Testis (tissue), 3 donors: ENCODE results near the gene GPX5. TPM values are rescaled to one million over a fixed set of nuclear protein-coding genes. Genes with fewer than 3 reads are reported as not detected.
"Not testable (repeated sequence)": the region's sequence is repeated elsewhere in the genome, so short reads cannot be mapped to it uniquely, and the experiment has no call there.

ENCODE experiments used
- DNase-seq: peaks from one replicate; pipeline ENCODE4 v3.0.0-alpha.2; 2019
- H3K27ac ChIP-seq, 2 donors: fragments of 200-600 bp; sonication (generic); one replicate each; pipeline ENCODE4 v1.5.1; 2019
- H3K27me3 ChIP-seq: fragments of 200-600 bp; sonication (generic); one replicate; pipeline ENCODE4 v1.5.1; 2019
- H3K36me3 ChIP-seq: fragments of 200-600 bp; sonication (generic); one replicate; pipeline ENCODE4 v1.5.1; 2017; ENCODE audit warnings: low read depth; ENCODE audit errors: missing control alignments
- H3K4me1 ChIP-seq: fragments of 200-600 bp; sonication (generic); one replicate; pipeline ENCODE4 v1.5.1; 2019
- H3K4me3 ChIP-seq, 2 donors: fragments of 200-600 bp; sonication (generic); one replicate each; pipeline ENCODE4 v1.5.1; 2017 to 2019
- H3K9me3 ChIP-seq: fragments of 200-600 bp; sonication (generic); one replicate; pipeline ENCODE4 v1.5.1; 2017
- POLR2A ChIP-seq: fragments of 450-650 bp; IDR thresholded peaks from one replicate; pipeline ENCODE4 v1.6.1; 2017; ENCODE audit warnings: antibody characterized with exemption, mild to moderate bottlenecking, moderate library complexity
- WGBS, 2 donors: methylation state at CpG; one replicate each; pipeline ENCODE4 v1.1.5; 2018; 5-methylcytosine and 5-hydroxymethylcytosine counted together
- intact Hi-C: fragments of 100-400 bp; cut with DNase I; formaldehyde crosslinking; loops from one replicate; pipeline ENCODE4 v1.15.1; 2023; ENCODE audit warnings: low total_unique reads
- polyA plus RNA-seq: library from polyadenylated mRNA; stranded (reverse); fragments of 350-450 nt; fragmentation: Illumina TruSeq; extraction: RNeasy Lipid Tissue Mini Kit (QIAGEN cat#74804); gene quantifications from one replicate; pipeline ENCODE4 v1.2.3, GENCODE V29; 2014; ENCODE audit warnings: low read depth, low replicate concordance; ENCODE audit not compliant: insufficient read depth
- total RNA-seq, 2 donors: library from RNA; depleted of rRNA; stranded (reverse); fragments of >200 nt; gene quantifications; one replicate each; pipeline ENCODE4 v1.2.3, GENCODE V29; 2016
- TF ChIP-seq, protein P1 (sequence below), 3 experiments: fragments of 450-650 bp in 2 of 3; fragments of 200-600 bp in 1 of 3; sonication (generic) in 1 of 3; IDR thresholded peaks; one replicate each; pipeline ENCODE4 v1.5.1; 2016 to 2019; ENCODE audit warnings: antibody characterized with exemption in 3 of 3, mild to moderate bottlenecking in 2 of 3, moderate library complexity in 1 of 3

The GPX5 gene
- total and polyA plus RNA-seq, 3 donors from 2014 or later = 1.2 to 8.6 (median 8.1) TPM

GRCh38 chr6:28511628-28512300 is 13.9 kb upstream of the GPX5 start:
- no peaks in the 10 kb centered on the region for H3K4me1 ChIP-seq
- H3K4me3 ChIP-seq = peak overlapping the region; percentile 15 to 50
- H3K9me3 ChIP-seq = no peaks in the 10 kb centered on the region
- no peak for DNase-seq
- H3K36me3 ChIP-seq = no peaks in the 10 kb centered on the region
- H3K27me3 ChIP-seq = no peaks in the 10 kb centered on the region
- H3K27ac ChIP-seq = no peak overlapping the region
- 63 to 77% methylated on average over 2 to 51 of the region's 51 CpGs for WGBS, 2 donors
- intact Hi-C loops = no loop called here
- TF ChIP-seq, protein P1, sequence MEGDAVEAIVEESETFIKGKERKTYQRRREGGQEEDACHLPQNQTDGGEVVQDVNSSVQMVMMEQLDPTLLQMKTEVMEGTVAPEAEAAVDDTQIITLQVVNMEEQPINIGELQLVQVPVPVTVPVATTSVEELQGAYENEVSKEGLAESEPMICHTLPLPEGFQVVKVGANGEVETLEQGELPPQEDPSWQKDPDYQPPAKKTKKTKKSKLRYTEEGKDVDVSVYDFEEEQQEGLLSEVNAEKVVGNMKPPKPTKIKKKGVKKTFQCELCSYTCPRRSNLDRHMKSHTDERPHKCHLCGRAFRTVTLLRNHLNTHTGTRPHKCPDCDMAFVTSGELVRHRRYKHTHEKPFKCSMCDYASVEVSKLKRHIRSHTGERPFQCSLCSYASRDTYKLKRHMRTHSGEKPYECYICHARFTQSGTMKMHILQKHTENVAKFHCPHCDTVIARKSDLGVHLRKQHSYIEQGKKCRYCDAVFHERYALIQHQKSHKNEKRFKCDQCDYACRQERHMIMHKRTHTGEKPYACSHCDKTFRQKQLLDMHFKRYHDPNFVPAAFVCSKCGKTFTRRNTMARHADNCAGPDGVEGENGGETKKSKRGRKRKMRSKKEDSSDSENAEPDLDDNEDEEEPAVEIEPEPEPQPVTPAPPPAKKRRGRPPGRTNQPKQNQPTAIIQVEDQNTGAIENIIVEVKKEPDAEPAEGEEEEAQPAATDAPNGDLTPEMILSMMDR (IDR thresholded peaks at IDR 0.05) = no peak
- TF ChIP-seq POLR2A = no peak

DNA sequence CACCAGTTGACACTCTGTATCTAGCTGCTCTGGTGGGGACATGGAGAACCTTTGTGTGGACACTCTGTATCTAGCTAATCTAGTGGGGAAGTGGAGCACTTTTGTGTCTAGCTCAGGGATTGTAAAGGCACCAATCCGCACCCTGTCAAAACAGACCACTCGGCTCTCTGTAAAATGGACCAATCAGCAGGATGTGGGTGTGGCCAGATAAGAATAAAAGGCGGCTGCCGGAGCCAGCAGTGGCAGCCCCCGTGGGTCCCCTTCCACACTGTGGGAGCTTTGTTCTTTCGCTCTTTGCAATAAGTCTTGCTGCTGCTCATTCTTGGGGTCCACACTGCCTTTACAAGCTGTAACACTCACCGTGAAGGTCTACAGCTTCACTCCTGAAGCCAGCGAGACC is 13.3 kb upstream of the GPX5 start:
- H3K27ac ChIP-seq, H3K27me3 ChIP-seq, H3K4me1 ChIP-seq, H3K9me3 ChIP-seq, intact Hi-C loops, H3K36me3 ChIP-seq: not testable (repeated sequence)
- 71 to 76% methylated on average over 8 of the region's 8 CpGs for WGBS, 2 donors
- peak overlapping the region; percentile 6 to 50 for H3K4me3 ChIP-seq
- DNase-seq = peak; percentile 73

GRCh38 chr6:28515676-28516075 is 10.0 kb upstream of the GPX5 start, which contains the start of gene GPX6:
Gene GPX6, minus strand, starts transcription at chr6:28515793. Its CDS starts 50 bp downstream, at chr6:28515743.
- no peaks in the 10 kb centered on the region for H3K4me1 ChIP-seq
- H3K36me3 ChIP-seq = no peaks in the 10 kb centered on the region
- 59% methylated on average over 4 of the region's 4 CpGs for WGBS, 2 donors
- no peaks in the 10 kb centered on the region for H3K27me3 ChIP-seq
- intact Hi-C loops = no loop called here
- H3K27ac ChIP-seq = no peak within 1 kb of the TSS
- no peak for DNase-seq
- H3K4me3 ChIP-seq = no peak within 1 kb of the TSS
- no peaks in the 10 kb centered on the region for H3K9me3 ChIP-seq
- TF ChIP-seq POLR2A = no peak
- TF ChIP-seq, protein P1 (IDR thresholded peaks at IDR 0.05) = no peak

DNA sequence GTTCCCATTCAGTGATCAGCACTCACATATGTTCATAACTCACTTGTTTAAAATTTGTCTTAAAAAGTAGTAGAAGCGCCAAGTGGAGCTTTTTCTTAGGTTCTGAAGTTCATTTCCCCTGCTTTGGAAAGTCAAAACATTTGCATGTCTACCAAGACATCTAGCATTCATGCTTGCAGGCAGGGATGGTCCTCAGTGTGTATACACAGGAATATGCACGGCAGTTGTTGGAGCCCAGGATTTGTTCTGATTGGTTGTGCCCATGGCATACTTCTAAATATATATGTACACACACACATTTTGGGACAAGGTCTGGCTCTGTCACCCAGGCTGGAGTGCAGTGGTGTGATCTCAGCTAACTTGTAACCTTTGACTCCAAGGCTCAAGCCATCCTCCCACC is 7.7 kb upstream of the GPX5 start:
- no peaks in the 10 kb centered on the region for H3K36me3 ChIP-seq
- intact Hi-C loops = no loop called here
- no peaks in the 10 kb centered on the region for H3K9me3 ChIP-seq
- DNase-seq = no peak
- no peaks in the 10 kb centered on the region for H3K4me1 ChIP-seq
- TF ChIP-seq, protein P1 (IDR thresholded peaks at IDR 0.05) = no peak
- no peak for TF ChIP-seq POLR2A
- no peak overlapping the region for H3K27ac ChIP-seq
- WGBS, 2 donors = 82 to 93% methylated on average over 2 of the region's 2 CpGs
- no peak overlapping the region for H3K4me3 ChIP-seq
- H3K27me3 ChIP-seq = no peaks in the 10 kb centered on the region

DNA sequence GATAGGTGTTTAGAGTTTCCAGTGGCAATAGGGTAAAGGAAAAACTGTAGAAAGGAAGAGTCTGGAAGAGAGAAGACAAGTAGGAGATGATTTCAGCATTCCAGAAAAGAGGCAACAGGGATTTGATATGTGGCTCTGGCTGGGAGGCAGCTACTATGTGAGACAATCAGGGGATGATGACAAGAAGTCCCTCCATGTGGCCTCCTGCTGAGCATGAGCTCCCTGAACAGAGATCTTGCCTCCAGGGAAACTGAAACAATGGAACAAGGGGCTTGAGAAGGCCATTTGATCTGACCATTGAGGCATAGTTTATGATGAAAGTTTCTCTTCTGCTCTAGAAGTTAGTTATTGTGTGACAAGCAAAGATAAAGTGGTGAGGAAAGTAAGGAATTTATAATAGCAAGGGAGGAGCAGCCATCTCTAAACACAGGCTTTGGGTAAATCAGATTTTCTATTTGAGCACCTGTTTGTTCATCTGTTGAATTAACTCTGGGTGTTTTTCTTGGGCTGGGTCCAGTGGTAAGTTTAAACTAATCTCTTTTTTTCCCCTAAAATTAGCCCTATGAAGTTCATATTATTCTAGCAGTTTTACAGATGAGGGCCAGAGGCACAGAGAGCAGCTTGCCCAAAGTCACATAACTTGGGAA is 3.0 kb upstream of the GPX5 start:
- no peak overlapping the region for H3K27ac ChIP-seq
- no peak for DNase-seq
- TF ChIP-seq, protein P1 (IDR thresholded peaks at IDR 0.05) = no peak
- TF ChIP-seq POLR2A = no peak
- no peaks in the 10 kb centered on the region for H3K36me3 ChIP-seq
- intact Hi-C loops = no loop called here
- no peaks in the 10 kb centered on the region for H3K9me3 ChIP-seq
- no peaks in the 10 kb centered on the region for H3K27me3 ChIP-seq
- no peaks in the 10 kb centered on the region for H3K4me1 ChIP-seq
- no peak overlapping the region for H3K4me3 ChIP-seq
